SKM-1 (cell line): ENCODE results near the gene POM121L12.

Experiments used
- DNase-seq: peaks from one replicate; lab custom pipeline; 2025; ENCODE audit not compliant: unreplicated experiment; lab: John Stamatoyannopoulos, UW

Gene POM121L12

GRCh38 chr7:53035499-53036412 lies at the start of gene POM121L12:
TSS of gene POM121L12 (plus strand) at chr7:53035633. CDS start at chr7:53035672, 39 bp downstream.
- no peak for DNase-seq

GRCh38 chr7:52992001-52992400 lies 43.4 kb upstream of the POM121L12 start:
- DNase-seq: no peak

DNA sequence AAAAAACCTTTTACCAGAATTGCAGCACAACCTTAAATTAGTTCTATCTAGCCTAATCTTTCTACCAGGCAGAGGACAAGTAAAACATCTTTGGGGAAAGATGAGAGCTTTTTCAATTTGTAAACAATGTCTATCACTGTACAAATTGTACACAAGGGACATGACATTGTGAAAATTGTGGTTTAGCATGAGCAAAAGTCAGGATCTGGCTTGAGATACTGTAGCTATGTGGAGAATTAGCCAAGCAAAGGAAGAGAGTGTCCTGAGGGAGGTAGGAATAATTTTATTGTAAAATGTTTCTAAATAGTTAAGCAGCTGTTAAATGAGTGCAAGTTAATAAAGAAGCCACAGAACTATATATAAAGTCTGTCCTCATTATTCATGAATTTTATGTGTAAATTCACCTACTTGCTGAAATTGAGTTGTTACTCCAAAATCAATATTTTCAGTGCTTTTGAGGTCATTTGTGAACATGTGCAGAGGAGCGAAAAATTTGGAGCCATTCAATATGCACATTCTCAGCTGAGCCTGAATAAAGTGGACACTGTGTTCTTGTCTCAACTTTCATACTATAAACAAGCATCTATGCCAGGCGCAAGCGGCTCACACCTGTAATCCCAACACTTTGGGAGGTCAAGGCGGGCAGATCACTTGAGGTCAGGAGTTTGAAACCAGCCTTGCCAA lies 42.8 kb upstream of the POM121L12 start:
- no peak for DNase-seq

- DNase-seq: no peak
Observed at GRCh38 chr7:52995676-52996075, 39.8 kb upstream of the POM121L12 start.

- no peak for DNase-seq
Observed at GRCh38 chr7:53001221-53001620, 34.2 kb upstream of the POM121L12 start.

DNA sequence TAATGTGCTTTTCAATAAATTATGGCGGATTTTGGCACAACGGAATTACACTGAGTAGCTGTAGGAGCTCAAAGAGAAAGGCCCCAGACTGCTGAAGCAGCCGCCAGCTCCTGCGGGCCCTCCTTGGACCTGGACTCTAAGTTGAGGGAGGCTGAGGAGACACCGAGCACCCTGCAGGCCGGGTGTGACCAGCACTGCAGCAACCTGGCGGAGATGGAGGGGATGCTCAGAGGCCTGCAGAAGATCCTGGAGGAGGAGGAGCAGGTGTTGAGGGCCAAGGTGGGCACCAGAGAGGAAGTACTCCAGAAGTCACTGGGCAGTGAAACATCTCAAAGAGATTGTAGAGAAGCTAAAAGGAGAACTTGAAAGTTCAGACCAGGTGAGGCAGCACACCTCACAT lies 33.0 kb upstream of the POM121L12 start:
- DNase-seq: no peak

GRCh38 chr7:53003653-53004445 lies 31.6 kb upstream of the POM121L12 start:
- no peak for DNase-seq

DNA sequence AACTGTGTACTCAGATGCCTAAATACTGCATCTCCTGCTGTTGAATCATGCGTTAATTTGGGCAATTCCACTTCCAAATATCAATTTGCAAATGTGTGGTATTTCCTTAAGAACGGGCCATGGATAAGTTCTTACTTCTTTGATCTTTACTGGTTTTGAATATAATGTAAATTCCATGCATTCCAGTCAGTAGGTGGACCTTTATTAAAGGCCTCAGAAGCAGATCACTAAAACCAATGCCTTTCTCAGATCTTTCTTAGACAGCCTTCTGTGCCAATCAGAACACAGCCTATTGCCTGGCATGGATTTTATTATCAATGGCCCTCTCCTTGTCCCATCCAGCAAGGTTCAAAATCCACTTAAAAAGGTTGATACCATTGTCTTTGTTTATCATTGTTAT lies 21.5 kb upstream of the POM121L12 start:
- DNase-seq: no peak

- DNase-seq: no peak
Observed at GRCh38 chr7:53015463-53015862, 20.0 kb upstream of the POM121L12 start.

DNA sequence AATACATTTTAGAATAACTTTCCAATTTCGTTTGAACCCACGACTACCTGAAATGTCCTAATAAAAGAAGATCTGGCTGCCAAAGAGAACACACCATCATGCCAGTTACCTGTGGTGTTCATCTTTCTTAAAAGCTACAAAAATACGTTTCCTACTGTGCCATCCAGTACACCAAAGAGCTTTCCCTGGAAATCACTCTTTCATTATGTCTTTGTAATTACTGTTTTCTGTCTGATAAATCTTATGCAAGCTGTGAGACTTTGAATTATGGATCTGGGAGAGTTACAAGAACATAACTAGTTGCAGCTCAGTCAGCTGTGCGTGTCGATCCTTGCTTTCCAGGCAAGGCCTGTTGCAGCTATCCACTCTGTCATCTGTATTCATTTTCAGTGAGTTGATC lies 12.5 kb upstream of the POM121L12 start:
- no peak for DNase-seq

DNA sequence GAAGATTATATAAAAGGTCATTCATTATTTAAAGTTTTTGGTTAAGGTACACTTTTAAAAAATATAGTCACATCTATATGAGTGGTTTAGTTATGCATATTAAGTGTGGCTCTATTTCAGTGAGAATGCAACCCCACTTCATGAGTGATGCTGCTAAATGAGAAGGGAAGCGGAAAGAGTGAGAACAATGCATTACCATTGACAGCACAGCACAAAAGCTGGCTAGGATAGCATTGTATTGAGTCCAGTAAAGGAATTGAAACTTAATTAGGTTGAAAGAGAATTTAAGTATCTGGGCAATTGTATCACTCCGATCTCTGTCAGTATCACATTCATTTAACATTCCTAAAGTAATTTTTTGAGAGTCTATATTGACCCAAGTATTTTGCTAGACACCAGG lies 13.2 kb downstream of the POM121L12 start:
- DNase-seq: no peak

DNA sequence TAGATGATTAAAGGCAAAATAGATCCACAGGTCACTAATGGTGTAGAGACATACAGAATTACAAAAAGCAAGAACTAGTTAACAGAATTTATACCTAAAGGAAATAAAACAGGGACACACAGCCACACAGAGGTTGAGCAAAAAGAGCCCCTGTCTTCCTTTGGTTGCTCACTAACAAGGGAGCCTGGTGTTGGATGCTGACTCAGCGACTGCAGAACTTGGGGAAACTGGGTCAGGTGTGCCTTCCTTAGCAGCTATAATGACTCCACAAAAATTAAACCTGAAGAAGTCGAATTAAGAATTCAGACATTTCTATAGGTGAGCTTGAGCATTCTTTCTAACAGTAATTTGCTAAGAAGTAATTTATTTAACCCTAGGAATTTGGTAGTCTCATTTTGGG lies 15.0 kb downstream of the POM121L12 start:
- no peak for DNase-seq

GRCh38 chr7:53059591-53059990 lies 24.2 kb downstream of the POM121L12 start:
- DNase-seq: no peak

DNA sequence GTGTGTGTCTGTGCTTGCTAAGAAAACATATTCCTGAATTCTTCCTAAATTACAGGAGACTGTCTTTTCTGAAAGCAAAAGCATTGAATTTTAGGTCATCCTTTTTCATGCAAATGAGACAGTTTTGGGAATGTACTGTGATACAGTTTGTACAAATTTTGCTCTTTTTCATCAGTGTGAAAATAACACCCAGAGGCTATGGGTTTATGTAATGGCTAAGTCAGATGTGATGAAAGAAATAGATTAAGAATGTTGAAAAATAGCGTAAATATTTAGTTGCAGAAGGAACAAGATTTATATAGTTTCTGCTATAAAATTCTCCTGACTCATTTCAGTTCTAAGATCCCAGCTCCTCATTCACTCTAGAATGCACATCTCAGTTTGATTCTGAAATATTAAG lies 24.6 kb downstream of the POM121L12 start:
- DNase-seq: no peak

DNA sequence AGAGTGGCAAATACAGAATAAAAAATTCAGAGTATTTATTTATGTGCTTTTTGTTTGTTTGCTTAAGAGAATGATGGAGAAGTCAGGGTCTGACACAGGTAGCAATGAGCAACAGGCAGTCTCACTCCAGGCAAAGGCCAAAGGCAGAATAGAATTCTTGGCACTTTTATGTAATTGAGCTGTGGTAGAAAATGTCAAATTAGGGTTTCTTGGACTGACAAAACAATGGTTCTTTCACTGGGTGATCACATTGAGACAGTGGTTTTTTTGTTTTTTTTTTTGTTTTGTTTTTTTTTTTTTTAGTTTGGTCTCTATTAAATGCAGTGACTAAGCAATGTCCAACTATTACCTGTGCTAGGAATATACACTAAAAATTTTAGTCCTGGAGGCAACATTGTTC lies 27.4 kb downstream of the POM121L12 start:
- DNase-seq: no peak

GRCh38 chr7:53068673-53069072 lies 33.2 kb downstream of the POM121L12 start:
- DNase-seq: no peak

DNA sequence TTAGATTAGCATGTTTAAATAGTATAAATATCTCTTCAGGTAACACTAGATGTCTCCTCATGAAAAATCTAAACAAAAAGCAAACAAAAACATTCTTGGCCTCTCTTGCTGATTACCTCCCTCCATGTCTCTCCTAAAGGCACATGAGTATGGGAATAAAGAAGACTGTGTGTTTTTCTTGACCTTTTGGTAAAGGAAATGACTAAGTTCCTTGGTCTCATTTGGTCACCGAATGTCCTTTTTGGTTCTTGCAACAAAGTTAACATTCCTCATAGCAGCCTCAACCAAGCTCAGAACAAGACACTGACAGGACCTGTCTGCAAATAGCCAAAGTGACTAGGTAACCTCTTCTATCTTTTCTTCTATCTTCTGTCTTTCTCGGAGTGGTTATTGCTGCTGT lies 35.5 kb downstream of the POM121L12 start:
- DNase-seq: no peak
